RPMI7951 (cell line): ENCODE results near the gene NR6A1. TPM values are rescaled to one million over a fixed set of nuclear protein-coding genes. Genes with fewer than 3 reads are reported as not detected.
"Not testable (repeated sequence)": the region's sequence is repeated elsewhere in the genome, so short reads cannot be mapped to it uniquely, and the experiment has no call there.

Experiments
- DNase-seq: peaks from one replicate; pipeline ENCODE4 v3.0.0-alpha.2; 2012; ENCODE audit warnings: low read depth
- total RNA-seq: library from RNA; depleted of rRNA; stranded (reverse); fragments of >200 nt; shearing (Covaris generic); gene quantifications from 2 replicates; pipeline ENCODE4 v1.2.3, GENCODE V29; 2014

The NR6A1 gene
- total RNA-seq, 1 experiment from 2014 or later: 1.4 TPM

DNA sequence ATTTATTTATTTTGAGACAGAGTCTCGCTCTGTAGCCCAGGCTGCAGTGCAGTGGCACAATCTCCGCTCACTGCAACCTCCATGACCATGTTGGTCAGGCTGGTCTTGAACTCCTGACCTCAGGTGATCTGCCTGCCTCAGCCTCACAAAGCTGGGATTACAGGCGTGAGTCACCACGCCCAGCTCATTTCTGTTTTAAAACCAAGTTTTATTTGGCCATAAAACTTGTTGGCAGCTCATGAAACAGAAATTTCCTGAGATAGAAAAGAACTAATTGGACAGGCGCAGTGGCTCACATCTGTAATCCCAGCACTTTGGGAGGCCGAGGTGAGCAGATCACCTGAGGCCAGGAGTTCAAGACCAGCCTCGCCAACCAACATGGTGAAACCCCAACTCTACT is 155.3 kb downstream of the NR6A1 start:
- not testable (repeated sequence) for DNase-seq

DNA sequence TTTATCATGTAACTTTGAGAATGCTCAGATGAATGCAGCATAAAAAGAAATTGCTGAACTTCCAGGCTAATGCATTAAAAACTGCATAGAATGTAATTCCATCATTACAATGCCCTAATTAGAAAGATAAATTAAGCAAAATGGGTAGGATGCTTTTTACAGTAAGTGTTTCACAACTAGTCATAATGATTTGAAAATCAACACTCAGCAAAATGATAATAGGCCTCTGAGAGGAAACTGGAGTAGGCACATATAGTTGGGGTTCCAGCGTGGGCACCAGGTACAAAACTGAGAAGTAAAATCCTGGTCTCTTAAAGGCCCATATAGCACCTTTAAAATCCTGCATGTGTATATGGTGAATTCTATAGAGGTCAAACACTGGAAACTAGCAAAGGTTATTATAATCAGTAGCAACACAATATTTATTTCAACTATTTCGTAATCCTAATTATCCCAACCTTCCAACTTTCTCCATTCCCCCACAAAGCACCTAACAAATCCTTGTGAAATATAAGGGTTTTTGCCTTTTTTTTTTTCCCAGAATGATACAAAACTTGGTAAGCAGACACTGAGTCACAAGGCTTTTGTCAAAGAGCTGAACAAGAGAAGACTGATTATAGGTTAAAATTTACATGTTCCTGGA is 155.9 kb downstream of the NR6A1 start:
- DNase-seq: no peak

DNA sequence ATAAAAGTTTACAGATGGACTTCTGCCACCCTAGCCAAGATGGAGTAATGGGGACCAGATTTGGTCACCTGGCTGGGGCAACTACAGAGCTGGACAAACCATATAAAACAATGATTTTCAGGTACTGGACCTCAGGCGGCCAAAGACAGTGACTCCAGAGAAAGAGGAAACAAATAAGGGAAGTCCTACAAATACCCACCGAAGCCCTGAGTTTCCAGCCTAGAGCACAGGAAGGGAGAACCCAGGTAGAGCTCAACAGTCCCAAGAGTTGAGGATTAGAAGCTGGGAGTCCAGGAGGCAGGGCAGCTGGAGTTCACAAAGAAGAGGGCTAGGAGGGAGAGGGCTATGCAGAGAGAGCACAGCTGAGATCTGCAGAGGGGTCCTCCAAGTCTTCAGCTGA is 157.3 kb downstream of the NR6A1 start:
- DNase-seq: no peak

DNA sequence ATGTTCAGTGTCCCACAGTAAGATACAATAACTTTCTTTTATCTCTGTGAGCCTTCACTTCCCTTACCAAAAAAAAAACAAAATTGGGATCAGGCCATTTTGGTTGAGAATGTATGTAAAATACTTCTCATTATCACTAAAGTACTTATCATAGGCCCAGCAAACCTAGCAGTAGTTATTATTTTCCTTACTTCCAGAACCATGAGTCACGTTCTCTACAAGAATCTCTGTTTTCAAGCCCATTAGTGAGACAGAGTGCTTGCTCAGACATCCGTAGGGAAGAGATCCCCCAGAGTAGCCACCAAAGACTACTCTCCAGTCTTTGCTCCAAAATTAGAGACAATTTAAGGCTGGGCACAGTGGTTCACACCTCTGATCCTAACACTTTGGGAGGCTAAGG is 160.0 kb downstream of the NR6A1 start:
- no peak for DNase-seq

DNA sequence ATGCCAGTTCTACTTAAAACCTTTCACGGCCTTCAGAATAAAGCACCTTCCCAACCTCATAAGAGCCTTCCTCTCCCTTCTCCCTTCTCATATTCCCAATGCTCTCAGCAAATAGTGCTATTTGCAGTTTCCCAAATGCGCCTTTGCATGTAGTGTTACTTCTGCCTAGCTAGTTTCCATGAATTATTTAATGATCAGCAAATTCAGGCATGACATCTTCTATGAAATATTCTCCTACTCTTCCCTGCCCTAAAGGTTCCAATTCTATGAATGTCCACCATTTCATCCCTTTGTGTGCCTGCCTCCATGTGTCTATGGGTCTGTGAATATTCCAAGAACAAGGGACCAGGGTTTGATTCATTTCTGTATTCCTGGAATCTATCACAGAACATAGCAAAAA is 165.1 kb downstream of the NR6A1 start:
- DNase-seq: no peak

DNA sequence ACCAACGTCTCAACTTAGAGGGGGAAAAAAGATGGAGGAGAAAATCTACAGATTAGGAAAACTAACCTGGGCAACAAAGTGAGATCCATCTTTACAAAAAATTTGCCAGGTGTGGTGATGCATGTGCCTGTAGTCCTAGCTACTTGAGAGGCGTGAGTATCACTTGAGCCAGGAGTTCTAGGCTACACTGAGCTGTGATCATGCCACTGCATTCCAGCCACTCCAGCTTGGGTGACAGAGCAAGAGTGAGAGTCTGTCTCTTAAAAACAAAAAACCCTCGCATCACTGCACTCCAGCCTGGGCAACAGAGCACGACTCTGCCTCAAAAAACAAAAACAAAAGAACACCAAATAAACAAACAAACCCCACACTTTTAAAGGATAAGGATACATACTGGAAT is 165.9 kb downstream of the NR6A1 start:
- no peak for DNase-seq

DNA sequence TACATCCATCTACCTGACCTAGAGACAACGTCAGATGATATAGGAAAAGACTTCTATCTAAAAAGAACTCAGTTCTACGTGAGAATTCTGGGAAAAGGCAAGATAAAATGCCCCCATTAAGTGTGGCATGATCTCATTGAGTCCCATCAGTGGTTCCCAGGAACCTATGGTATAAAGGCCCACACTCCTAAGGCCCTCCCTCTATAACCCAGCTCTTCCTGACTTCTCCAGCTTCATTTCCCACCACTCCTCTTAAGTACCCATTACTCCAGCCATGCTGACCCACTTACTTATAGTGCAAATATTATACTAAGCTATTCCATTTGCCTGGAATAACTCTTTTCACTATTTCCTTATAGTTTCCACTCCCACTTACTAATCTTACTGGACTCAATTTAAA is 168.5 kb downstream of the NR6A1 start:
- no peak for DNase-seq

DNA sequence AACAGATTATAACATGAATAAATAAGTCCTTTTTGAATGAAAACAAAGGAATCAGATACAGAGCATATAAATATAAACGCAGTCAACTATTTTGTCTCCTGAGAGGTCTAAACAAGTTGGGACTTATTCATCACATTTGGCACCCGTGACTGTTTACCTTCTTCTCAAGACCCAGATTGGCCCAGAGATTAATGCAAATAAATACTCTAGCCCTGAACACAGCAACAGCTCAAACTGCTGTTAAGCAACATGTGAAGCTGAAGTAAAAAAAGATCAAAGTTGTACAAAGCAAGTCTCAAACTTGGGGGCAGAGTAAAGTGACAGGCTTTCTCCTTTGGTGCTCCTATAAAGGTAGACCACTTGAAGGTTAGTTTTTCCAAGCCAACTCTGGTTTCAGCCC is 168.9 kb downstream of the NR6A1 start:
- DNase-seq: no peak

DNA sequence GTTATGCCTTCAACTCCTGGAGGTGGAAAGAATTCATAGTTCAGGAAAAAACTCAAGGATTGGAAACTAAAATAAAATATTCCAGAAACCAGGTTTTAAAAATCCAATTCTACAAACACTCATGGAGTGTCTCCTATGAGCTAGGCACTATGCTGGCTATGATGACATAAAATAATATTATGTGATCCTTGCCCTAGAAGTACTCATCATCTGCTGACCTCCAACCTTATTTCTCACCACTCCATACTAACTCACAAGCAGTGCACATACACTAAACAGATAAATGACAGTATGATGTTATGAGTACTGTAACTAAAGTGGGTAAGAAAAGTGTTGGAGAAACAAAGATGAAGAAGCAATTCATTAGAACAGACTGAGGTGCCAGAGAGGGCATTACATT is 170.7 kb downstream of the NR6A1 start:
- no peak for DNase-seq

DNA sequence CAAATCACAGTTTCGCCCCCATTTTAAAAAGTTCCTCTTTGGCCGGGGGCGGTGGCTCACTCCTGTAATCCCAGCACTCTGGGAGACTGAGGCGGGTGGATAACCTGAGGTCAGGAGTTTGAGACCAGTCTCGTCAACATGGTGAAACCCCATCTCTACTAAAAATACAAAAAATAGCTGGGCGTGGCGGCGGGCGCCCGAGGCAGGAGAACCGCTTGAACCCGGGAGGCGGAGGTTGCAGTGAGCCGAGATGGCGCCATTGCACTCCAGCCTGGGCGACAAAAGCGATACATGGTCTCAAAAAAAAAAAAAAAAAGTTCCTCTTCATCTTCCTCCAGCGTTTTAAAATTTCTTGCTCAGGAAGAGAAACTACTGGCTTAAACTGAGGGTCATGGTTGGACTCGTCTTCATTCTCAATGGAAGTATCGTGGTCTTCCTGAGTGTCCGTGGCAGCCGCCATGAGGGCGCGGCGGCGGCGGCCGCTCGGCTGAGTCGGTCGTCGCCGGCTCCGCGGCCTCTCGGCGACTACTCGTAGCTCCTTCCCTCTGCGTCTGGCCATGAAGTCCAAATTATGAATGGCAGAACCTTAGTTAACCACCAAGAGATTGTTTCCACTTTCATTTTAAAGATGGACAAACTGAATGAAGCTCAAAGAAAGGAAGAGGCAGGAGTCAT is 171.9 kb downstream of the NR6A1 start:
- no peak for DNase-seq

DNA sequence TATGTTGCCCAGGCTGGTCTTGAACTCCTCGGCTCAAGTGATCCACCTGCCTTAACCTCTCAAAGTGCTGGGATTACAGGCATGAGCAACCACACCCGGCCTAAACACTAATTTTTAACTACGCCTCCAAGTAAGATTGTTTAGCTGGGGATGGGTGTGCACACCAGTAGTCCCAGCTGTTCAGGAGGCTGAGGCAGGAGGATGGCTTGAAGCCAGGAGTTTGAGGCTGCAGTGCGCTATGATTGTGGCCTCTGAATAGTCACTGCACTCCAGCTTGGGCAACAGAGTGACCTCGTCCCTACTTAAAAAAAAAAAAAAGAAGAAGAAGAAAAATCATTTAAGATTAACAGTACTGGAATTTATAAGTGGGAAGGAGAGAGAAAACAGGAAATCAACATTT is 173.1 kb downstream of the NR6A1 start:
- DNase-seq: no peak

DNA sequence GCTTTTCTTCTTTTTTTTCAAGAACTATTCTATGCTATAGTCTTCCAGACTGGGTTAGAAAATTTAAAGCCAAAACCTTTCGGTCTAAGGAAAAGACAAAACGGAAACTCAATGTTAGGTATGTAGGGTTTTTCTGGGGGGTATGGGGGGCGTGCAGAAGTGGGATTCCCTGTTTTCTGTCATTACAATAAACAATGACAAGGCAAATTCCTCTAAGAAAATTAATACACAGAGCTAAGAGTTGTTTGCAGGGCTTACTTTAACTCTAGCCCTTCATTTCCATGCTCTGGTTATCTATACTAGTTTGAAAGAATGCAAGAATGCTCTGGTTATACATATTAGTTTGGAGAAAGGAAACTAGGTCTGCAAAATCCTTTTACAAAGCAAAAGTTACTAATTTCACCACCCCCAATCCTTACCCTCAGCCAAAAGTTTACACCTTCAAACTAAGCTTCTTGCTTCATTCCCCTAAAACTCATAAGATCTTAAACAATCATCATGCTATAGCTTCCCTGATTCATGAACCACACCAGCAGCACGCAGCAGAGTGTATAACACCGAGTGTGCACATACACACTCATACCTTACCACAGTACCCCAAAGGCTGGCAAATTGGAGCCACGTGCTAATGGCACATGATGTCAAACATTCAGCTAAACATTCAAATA is 174.8 kb downstream of the NR6A1 start:
- DNase-seq: no peak

DNA sequence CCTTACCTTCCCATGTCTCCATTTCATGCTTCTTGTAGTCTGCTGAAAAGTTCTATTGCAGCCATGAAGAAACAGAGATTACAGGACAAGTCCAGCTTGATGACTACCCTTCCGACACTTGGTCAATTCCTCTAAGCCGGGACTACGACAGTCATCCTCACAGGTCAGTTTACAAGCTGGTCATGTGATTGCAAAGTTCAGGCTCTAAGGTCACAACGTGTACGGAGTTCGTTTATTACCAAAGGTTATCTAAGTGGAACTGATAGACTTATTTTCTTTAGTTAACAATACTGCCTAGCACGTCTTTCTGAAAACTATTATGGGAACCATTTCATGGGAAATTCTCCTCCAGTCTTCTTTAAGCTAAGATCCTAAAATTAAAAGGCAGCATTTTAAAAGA is 175.4 kb downstream of the NR6A1 start:
- peak; percentile 13 for DNase-seq

DNA sequence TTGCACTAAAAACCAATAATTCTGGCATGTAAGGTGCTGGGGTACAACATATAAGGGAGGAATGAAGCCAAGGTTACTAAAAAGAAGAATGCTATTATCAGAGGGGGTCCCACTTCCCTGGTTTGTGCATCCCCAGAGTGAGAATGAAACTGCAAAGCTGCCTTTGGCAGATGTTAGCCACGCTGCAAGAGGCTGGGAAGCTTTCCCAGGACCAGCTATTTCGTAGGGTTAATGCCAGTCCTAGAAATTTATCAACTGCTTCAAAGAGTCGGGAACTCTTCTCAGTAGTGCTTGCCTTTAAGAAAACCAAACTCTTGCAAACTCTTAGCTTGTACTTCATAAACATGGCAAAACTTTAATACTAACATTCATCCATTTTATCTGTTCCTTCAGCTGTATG is 176.4 kb downstream of the NR6A1 start:
- DNase-seq: peak; percentile 24

DNA sequence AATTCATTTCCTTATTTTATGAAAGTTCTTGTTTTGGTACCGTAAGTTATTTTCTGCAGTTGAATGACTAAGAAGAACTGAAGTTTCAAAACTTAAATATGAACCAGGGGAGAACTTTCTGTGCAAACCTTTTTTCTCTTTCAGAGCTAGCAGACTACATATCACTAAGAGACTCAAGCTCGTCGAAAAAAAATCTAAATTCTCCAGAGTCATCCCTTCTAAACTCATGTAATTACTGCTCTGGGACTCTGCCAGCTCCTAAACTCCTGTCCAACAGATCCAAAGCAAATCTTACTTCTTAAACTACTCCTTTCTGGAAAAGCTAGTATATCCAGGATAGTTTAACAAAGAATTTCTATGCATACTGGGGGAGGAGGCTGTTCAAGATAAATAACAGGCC is 176.9 kb downstream of the NR6A1 start:
- peak; percentile 17 for DNase-seq

DNA sequence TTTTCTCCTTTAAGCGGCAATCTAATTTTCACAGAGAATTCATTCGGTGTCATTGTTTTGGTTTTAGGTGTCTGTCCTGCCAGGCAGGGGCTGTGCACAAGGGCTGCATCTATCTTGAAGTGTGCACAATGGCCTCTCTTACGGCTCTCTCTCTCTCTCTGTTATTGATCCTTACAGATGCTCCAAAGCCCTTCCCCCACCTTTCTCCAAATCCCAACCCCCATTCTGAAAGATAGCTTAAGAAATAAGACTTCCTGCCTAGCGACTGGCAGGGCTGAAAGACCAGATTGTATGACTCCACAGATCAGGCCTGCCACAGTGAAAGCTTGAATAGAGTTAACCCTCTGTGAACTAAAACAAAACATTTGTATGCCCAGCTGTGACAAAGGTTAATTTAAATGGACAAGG is 177.5 kb downstream of the NR6A1 start:
- peak; percentile 36 for DNase-seq

DNA sequence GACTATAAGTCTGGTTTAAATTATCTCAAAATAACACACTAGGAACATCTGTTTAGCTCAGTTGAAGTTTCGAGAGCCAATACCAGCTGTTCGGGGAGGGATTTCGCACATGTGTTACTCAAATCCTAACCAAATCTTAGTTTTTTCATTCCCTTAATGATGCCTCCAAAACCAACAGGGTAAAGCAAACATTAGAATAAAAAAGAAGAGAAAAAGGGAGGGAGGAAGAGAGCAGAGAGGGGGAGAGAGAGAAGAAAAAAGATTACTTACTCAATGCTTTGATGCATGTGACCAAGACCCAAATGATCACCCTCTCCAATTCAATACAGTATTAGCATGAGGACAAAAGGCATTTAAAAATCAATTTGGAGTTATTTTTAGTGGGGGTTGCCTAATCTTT is 177.9 kb downstream of the NR6A1 start:
- peak; percentile 20 for DNase-seq

DNA sequence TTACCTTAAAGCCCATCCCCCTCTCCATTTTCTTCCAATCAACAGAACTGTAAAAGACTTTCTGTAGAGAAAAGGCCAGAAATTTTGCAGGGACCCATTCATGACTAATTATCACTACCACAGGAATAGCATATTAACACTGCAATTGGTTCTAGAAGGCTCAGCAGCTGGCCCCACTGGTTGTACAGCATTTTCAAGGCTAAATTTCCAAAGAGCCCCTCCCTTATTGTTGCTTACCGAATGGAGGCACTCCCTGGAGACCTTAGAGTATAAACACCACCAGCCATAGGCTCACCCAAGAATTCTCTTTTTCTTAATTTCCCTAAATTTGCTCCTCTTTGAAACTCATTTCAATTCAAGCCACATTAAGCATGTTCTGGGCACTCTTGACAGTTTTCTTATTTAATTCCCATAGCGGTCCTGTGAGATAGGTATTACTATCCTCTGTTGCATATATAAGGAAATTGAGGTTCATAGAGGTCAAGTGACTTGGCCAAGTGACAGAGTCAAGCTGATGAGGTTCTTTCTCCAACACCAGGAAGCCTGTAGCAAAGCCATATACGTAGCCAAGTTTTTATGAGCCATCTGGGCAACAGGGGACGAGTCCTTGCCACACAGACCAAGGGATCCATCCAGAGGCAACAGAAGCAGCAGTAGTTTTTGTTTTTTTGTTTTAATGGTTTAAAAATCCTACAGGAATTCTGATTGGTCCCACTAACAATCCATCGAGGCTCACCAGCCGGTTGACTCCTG is 180.0 kb downstream of the NR6A1 start:
- DNase-seq: no peak

DNA sequence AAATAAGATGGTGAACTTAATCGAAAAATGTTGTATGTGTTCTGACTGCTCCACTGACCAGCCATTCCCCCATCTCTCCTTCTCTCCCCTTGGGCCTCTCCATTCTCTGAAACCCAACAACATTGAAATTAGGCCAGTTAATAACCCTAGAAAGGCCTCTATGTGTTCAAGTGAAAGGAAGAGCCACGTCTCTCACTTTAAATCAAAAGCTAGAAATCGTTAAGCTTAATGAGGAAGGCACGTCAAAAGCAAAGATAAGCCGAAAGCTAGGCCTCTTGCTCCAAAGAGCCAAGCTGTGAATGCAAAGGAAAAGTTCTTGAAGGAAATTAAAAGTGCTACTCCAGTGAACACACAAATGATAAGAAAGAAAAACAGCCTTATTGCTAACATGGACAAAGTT is 186.5 kb downstream of the NR6A1 start:
- DNase-seq: no peak

DNA sequence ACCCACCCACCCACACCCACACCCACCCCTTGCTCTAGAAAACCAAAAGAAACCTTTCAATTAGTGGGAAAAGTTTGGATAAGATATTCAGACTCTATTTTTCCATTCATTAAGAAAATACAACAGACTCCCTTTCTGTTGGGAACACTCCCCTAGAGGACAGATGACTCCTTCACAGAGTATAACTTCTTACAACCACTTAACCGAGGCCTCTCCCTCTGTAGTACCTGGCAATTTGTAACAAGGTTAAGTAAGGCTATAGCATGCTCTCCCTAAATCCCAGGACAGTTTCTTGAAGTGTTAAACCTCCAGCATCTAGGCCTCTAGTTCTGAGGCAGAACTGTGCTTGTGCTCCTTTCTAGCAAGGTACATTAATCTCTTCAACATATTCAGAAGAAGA is 188.0 kb downstream of the NR6A1 start:
- DNase-seq: no peak

DNA sequence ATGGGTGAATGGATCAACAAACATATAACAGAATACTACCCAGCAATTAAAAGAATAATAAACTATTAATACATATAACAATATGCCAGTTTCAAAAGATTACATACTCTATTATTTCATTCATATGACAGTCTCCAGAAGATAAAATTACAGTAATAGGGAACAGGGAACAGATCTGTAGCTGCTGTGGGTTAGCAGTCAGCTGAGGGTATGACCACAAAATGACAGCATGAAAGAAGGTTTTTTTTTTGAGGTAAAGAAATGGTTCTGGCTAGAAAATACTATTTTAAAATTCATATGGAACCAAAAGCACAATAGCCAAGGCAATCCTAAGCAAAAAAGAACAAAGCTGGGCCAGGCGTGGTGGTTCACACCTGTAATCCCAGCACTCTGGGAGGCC is 190.9 kb downstream of the NR6A1 start:
- DNase-seq: no peak

DNA sequence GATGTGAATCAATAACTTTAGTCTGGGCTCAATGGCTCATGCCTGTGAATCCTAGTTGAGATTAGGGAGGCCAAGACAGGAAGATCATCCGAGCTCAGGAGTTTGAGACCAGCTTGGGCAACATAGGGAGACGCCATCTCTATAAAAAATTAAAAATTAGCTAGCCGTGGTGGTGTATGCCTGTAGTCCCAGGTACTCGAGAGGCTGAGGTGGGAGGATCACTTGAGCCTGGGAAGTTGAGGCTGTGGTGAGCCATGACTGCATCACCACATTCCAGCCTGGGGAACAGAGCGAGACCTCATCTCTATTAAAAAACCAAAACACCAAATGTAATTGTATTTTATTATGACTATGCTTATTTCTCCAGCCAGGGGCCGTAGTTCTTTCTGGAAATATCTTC is 194.4 kb downstream of the NR6A1 start:
- DNase-seq: no peak
